Parathyroid adenoma (tissue), 2 donors: ENCODE results near the gene BBLN.

Source experiments
- H2AFZ ChIP-seq: fragments of 300-600 bp; sonication (generic); one replicate; pipeline ENCODE4 v1.7.0; 2017; ENCODE audit warnings: antibody characterized with exemption, mild to moderate bottlenecking
- H3K27ac ChIP-seq: fragments of 300-600 bp; sonication (generic); one replicate; pipeline ENCODE4 v1.7.0; 2017
- H3K27me3 ChIP-seq: fragments of 300-600 bp; sonication (generic); one replicate; pipeline ENCODE4 v1.7.0; 2017; ENCODE audit warnings: low read length; ENCODE audit not compliant: control insufficient read depth, insufficient read depth
- H3K36me3 ChIP-seq: fragments of 300-600 bp; sonication (generic); one replicate; pipeline ENCODE4 v1.7.0; 2017; ENCODE audit warnings: low read length; ENCODE audit not compliant: control insufficient read depth, insufficient read depth
- H3K4me1 ChIP-seq: fragments of 300-600 bp; sonication (generic); one replicate; pipeline ENCODE4 v1.7.0; 2017; ENCODE audit warnings: control low read depth
- H3K4me2 ChIP-seq: fragments of 300-600 bp; sonication (generic); one replicate; pipeline ENCODE4 v1.7.0; 2017; ENCODE audit warnings: low read length
- H3K4me3 ChIP-seq: fragments of 300-600 bp; sonication (generic); one replicate; pipeline ENCODE4 v1.7.0; 2017; ENCODE audit warnings: low read depth, low read length
- H3K79me2 ChIP-seq: fragments of 300-600 bp; sonication (generic); one replicate; pipeline ENCODE4 v1.7.0; 2017; ENCODE audit warnings: control low read depth
- H3K9ac ChIP-seq: fragments of 300-600 bp; sonication (generic); one replicate; pipeline ENCODE4 v1.7.0; 2017; ENCODE audit warnings: mild to moderate bottlenecking
- H3K9me3 ChIP-seq: fragments of 300-600 bp; sonication (generic); one replicate; pipeline ENCODE4 v1.7.0; 2017; ENCODE audit warnings: low read length; ENCODE audit not compliant: control insufficient read depth
- TF ChIP-seq, protein P1 (sequence below): fragments of 300-600 bp; sonication (generic); IDR thresholded peaks from one replicate; pipeline ENCODE4 v1.7.0; 2017; ENCODE audit warnings: antibody characterized with exemption, mild to moderate bottlenecking
- donor health status: primary hyperparathyroidism.

The BBLN gene

GRCh38 chr9:128203707-128204551 lies 43.9 kb downstream of the BBLN start:
- no peaks in the 10 kb centered on the region for H3K4me1 ChIP-seq
- no peaks in the 10 kb centered on the region for H3K9me3 ChIP-seq
- TF ChIP-seq, protein P1, sequence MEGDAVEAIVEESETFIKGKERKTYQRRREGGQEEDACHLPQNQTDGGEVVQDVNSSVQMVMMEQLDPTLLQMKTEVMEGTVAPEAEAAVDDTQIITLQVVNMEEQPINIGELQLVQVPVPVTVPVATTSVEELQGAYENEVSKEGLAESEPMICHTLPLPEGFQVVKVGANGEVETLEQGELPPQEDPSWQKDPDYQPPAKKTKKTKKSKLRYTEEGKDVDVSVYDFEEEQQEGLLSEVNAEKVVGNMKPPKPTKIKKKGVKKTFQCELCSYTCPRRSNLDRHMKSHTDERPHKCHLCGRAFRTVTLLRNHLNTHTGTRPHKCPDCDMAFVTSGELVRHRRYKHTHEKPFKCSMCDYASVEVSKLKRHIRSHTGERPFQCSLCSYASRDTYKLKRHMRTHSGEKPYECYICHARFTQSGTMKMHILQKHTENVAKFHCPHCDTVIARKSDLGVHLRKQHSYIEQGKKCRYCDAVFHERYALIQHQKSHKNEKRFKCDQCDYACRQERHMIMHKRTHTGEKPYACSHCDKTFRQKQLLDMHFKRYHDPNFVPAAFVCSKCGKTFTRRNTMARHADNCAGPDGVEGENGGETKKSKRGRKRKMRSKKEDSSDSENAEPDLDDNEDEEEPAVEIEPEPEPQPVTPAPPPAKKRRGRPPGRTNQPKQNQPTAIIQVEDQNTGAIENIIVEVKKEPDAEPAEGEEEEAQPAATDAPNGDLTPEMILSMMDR = no peak
- peak overlapping the region; percentile 77 for H2AFZ ChIP-seq
- peak overlapping the region; percentile 61 for H3K4me3 ChIP-seq
- no peak overlapping the region for H3K9ac ChIP-seq
- H3K79me2 ChIP-seq = no peaks in the 10 kb centered on the region
- H3K4me2 ChIP-seq = peak overlapping the region; percentile 91
- no peak overlapping the region for H3K27ac ChIP-seq
- no peaks in the 10 kb centered on the region for H3K27me3 ChIP-seq
- H3K36me3 ChIP-seq = no peaks in the 10 kb centered on the region

GRCh38 chr9:128204858-128205257 lies 44.8 kb downstream of the BBLN start:
- Histone ChIP-seq H3K36me3 (no peaks in the 10 kb centered on the region), H3K4me1 (no peaks in the 10 kb centered on the region), H3K4me2 (no peak overlapping the region), H3K9ac (no peak overlapping the region), H3K79me2 (no peaks in the 10 kb centered on the region), H3K27ac (no peak overlapping the region), H2AFZ (no peak overlapping the region), H3K27me3 (no peaks in the 10 kb centered on the region), H3K9me3 (no peaks in the 10 kb centered on the region), H3K4me3 (no peak overlapping the region)
- TF ChIP-seq, protein P1 = no peak

GRCh38 chr9:128205296-128205944 lies 45.4 kb downstream of the BBLN start:
- H3K27ac ChIP-seq = no peak overlapping the region
- H3K79me2 ChIP-seq = no peaks in the 10 kb centered on the region
- H3K4me3 ChIP-seq = no peak overlapping the region
- H3K4me1 ChIP-seq = no peaks in the 10 kb centered on the region
- H3K4me2 ChIP-seq = no peak overlapping the region
- TF ChIP-seq, protein P1 = no peak
- H3K9ac ChIP-seq = no peak overlapping the region
- H3K9me3 ChIP-seq = no peaks in the 10 kb centered on the region
- no peak overlapping the region for H2AFZ ChIP-seq
- H3K36me3 ChIP-seq = no peaks in the 10 kb centered on the region
- no peaks in the 10 kb centered on the region for H3K27me3 ChIP-seq

GRCh38 chr9:128206484-128206883 lies 46.4 kb downstream of the BBLN start:
- Histone ChIP-seq H2AFZ (no peak overlapping the region), H3K4me2 (no peak overlapping the region), H3K9ac (no peak overlapping the region), H3K36me3 (no peaks in the 10 kb centered on the region), H3K27ac (no peak overlapping the region), H3K79me2 (no peaks in the 10 kb centered on the region), H3K4me3 (no peak overlapping the region), H3K9me3 (no peaks in the 10 kb centered on the region), H3K4me1 (no peaks in the 10 kb centered on the region), H3K27me3 (no peaks in the 10 kb centered on the region)
- TF ChIP-seq, protein P1 = no peak
